Activated gamma-delta T cell treated with anti-CD3 and anti-CD28 coated beads, Interleukin-2, amount 50 U/mL, for 16 hours (primary cell): Measurements from ENCODE around the gene SDC4.

Experiments
- DNase-seq: peaks from one replicate; pipeline ENCODE4 v3.0.0-alpha.2; 2020; ENCODE audit warnings: low read depth

Gene SDC4

GRCh38 chr20:45347936-45348778 lies at the start of gene SDC4:
SDC4 (minus strand) TSS chr20:45348424; CDS start chr20:45348384, 40 bp downstream.
- peak; percentile 32 for DNase-seq

GRCh38 chr20:45395114-45395415 lies 46.8 kb upstream of the SDC4 start:
- DNase-seq, result no peak

GRCh38 chr20:45394221-45395113 lies 46.2 kb upstream of the SDC4 start:
- DNase-seq, result no peak

GRCh38 chr20:45392733-45393132 lies 44.5 kb upstream of the SDC4 start:
- DNase-seq, result no peak

GRCh38 chr20:45391559-45391958 lies 43.3 kb upstream of the SDC4 start:
- DNase-seq, result no peak

GRCh38 chr20:45390931-45391330 lies 42.7 kb upstream of the SDC4 start:
- no peak for DNase-seq

GRCh38 chr20:45387274-45387673 lies 39.0 kb upstream of the SDC4 start:
- DNase-seq, result no peak

- DNase-seq, result no peak
Measured at GRCh38 chr20:45378191-45378590, 30.0 kb upstream of the SDC4 start, which contains the start of gene TP53TG5. TP53TG5 (minus strand) TSS chr20:45378325; CDS start chr20:45378236, 89 bp downstream.

GRCh38 chr20:45377269-45377668 lies 29.0 kb upstream of the SDC4 start:
- DNase-seq, result no peak

- DNase-seq, result no peak
Measured at GRCh38 chr20:45374966-45375365, 26.7 kb upstream of the SDC4 start.

GRCh38 chr20:45374101-45374467 lies 25.9 kb upstream of the SDC4 start:
- no peak for DNase-seq

- peak; percentile 83 for DNase-seq
Measured at GRCh38 chr20:45373353-45374100, 25.3 kb upstream of the SDC4 start.

GRCh38 chr20:45372646-45373352 lies 24.6 kb upstream of the SDC4 start:
- DNase-seq, result no peak

GRCh38 chr20:45372241-45372640 lies 24.0 kb upstream of the SDC4 start:
- DNase-seq, result no peak

GRCh38 chr20:45370571-45371160 lies 22.4 kb upstream of the SDC4 start:
- DNase-seq, result no peak

- no peak for DNase-seq
Measured at GRCh38 chr20:45368221-45368980, 20.2 kb upstream of the SDC4 start.

GRCh38 chr20:45367126-45367525 lies 18.9 kb upstream of the SDC4 start:
- no peak for DNase-seq

- no peak for DNase-seq
Measured at GRCh38 chr20:45366631-45367030, 18.4 kb upstream of the SDC4 start.

GRCh38 chr20:45366192-45366591 lies 18.0 kb upstream of the SDC4 start:
- no peak for DNase-seq

GRCh38 chr20:45365444-45365970 lies 17.3 kb upstream of the SDC4 start:
- no peak for DNase-seq
